HK-2 (cell line): ENCODE data around the gene HNF1A.

Source experiments
- DNase-seq: peaks from one replicate; pipeline ENCODE4 v3.0.0-alpha.2; 2018; ENCODE audit not compliant: unreplicated experiment

HNF1A gene

DNA sequence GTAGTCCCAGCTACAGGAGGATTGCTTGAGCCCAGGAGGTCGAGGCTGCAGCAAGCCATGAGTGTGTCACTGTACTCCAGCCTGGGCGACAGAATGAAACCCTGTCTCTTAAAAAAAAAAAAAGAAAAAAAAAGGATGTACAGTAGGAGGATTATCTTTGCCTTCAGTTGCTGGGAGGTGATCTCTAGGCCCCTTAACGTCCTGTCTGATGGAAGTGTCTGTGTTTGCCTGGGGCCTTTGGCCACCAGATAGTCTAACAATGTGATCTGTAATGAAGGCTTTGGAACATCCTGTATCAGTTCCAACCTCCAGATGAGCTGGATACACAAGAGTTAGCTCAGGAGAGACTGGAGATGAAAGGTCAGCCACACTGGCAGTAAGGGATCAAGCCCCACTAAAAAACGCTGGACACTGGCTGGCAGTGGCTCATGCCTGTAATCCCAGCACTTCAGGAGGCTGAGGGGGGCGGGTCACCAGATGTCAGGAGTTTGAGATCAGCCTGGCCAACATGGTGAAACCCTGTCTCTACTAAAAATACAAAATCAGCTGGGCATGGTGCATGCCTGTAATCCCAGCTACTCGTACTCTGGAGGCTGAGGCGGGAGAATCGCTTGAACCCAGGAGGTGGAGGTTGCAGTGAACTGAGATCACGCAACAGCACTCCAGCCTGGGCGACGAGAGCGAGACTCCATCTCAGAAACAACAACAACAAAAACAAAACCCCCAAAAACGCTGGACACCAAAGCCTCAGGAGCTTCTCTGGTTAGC lies 19.0 kb upstream of the HNF1A start:
- DNase-seq, result no peak

DNA sequence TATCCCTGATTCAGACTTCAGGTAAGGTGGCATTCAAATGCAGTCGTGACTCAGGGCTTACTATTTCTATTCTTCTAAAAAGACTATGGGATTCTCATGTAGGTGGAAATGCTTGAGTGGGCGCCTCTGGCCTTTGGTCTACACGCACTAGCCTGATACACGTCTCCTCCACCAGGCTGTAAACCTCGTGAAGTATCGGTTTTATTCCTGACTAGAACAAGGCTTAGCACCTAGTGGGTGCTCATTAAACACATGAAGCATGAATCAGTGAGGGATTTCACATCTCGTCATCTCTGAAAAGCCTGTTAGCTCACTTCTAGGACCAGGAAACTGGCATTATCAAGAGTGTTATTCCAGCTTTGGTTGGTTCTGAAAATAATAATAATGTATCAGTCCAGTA lies 17.7 kb upstream of the HNF1A start:
- DNase-seq, result peak; percentile 49

DNA sequence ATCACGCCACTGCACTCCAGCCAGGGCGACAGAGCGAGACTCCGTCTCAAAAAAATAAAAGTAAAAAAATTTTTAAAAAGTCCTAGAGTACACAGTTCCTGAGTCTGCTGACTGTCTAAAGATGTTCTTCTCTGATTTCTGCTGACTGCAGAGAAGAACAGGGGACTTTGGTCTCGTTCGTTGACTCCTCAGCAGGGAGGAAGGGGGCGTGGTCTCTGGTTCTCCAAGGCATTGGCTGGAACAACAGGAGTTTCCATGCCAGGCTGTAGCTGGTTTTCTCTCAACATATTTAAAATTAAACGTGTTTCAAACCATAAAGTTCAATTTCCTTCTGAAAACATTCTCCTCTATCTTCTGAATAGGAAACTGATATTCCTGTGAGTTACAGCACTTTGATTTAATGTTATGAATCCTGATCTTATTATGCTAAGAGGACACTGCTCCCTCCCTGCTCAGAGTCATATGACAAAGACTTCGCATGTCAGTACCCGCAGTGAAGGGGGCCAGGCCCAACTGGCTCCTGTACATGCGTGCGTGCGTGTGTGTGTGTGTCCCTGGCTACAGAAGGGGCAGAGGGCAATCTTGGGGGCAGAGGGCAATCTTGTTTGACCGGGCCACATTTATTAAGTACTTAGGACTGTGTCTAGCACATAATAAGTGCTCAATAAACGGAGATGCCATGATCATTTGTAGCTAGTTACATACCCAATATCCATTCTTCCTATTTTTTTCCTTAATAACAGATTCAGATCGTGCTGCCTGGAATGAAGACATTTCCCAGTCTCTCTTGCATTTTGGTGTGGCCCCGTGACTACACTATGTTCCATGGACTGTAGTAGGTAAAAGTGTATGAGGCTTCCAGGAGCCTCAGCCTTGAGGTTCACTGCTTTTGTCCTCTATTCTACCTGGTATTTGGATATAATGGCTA lies 16.5 kb upstream of the HNF1A start:
- DNase-seq, result no peak

DNA sequence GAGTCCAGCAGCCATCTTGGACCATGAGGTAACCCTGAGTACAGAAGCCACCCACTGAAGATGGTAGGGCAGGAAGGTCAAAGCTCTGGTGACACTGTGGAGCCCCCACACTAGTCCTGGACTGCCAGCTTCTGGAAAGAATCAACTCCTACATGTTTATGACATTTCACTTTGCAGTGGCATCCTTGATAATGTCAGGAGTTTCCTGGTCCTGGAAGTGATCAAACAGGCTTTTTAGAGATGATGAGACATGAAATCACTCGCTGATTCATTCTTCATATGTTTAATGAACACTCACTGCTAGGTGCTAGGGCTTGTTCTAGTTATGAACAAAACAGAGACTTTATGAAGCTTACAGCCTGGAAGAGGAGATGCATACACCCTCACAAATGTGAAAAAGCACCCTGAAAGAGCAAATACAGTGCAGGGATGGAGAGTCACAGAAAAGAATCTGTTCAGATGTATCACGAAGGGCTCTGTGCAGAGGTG lies 15.8 kb upstream of the HNF1A start:
- no peak for DNase-seq

DNA sequence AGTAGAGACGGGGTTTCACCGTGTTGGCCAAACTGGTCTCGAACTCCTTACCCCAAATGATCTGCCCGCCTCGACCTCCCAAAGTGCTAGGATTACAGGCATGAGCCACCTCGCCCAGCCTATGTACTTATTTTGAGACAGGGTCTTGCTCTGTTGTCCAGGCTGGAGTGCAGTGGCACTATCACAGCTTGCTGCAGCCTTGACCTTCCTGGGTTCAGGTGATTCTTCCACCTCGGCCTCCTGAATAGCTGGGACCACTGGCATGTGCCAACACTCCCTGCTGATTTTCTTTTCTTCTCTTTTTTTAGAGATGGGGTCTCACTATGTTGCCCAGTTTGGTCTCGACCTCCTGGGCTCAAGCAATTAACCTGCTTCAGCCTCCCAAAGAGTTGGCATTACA lies 14.0 kb upstream of the HNF1A start:
- DNase-seq, result no peak

DNA sequence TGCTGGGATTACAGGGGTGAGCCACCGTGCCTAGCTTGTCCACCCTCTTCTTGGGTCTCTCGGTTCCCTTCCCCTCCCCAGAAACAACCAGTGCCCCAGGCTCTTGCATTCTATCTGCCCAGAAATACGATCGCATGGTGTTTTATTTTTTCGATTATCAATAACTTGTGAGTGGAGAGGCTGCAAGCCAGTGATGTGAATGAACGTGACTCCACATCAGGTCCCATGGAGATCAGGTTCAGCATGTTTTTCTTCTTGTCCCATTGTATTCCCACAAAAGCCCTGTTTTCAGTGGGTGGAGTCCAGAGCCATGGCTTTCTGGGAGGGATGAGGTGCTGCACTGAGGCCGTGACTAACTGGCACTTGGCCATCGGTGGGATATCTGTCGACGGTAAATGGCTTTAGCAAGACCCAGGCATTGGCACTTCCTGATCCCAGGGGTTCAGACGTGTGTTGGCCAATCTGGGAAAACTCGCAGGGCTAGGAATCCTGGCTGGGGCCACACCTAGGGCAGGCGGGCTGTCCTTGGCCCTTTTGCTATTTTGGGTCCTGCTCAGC lies 12.7 kb upstream of the HNF1A start:
- DNase-seq, result no peak

DNA sequence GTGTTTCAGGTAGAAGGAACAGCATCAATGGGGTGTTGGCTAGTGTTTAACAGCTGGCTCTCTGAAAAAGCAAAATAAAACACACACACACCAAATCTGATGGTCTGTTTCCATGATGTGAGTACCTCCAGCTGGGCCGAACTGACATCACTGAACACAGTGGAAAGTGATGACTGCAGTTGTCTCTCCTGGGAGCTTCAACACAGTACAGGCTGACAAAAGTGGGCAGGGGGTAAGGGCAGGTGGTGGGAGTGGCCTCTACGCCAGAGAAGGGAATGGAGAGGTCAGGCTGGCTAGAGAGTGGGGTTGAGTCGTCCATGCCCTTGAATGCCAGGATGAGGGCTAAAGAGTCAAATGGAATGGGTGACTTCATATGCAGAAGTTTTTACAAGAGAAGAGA lies 8.0 kb upstream of the HNF1A start:
- no peak for DNase-seq

DNA sequence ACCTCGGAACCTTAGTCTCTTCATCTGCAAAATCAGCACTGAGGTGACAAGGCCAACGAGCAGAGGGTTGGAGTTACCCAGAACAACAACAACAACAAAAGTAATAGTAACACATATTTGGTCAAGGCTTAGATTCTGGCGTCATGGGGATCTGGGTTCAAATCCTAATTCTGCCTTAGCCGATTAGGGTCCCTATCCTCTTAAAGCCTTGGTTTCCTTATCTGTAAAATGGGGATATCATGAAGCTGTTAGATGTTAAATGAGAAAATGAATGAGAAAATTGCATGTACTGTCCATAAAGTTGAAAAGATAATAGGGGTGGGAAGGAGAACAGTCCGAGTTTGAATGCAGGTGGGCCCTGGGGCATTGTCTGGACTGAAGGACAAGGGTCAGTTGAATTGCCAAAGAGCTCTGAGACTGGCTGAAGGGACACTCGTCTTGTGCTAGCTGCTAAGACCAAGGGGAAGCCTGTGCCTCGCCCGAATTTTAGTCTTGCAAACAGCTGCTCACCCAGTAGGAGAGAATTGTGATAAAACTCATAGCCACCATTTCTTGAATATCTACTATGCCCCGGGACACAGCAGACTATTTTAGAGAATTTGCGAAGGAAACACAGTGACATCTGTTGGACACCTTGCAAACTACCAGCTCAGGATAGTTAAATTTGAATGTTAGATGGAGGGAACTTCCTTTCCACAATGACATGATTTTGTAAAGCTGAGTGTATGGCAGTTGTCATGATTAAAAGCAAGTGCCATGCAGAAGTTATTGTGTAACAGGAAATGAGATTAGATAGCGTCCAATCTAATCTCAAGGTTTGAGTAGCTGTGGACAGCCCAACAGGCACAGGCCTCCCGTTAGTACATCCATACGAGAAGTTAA lies 6.8 kb upstream of the HNF1A start:
- no peak for DNase-seq

DNA sequence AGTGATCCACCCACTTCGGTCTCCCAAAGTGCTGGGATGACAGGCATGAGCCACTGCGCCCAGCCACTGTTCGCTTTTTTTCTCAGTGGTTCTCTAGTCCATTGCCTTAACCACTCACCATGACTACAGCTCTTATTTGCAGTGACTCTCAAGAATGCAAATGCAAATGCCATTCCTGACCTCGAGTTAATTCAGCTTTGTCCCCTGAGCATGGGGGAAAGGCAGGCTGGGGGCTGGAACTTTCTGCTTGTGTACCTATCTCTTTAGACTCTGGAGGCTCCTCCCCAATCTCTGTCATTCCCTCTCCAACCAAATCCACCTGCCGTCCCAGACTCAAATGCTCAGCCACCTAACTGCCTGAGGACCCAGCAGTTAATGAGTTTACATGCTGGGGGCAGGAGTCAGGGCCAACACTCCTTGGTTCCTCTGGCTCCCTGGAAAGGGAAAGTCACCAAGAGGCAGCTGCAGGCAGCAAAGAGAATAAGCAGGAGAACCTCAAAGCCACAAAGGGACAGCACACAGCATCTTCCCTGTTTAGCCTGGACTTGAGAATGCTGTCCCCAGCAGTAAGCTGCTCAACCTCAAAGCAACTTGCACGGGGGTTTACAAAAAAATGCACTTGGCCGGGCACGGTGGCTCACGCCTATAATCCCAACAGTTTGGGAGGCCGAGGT lies 5.3 kb upstream of the HNF1A start:
- peak; percentile 35 for DNase-seq

DNA sequence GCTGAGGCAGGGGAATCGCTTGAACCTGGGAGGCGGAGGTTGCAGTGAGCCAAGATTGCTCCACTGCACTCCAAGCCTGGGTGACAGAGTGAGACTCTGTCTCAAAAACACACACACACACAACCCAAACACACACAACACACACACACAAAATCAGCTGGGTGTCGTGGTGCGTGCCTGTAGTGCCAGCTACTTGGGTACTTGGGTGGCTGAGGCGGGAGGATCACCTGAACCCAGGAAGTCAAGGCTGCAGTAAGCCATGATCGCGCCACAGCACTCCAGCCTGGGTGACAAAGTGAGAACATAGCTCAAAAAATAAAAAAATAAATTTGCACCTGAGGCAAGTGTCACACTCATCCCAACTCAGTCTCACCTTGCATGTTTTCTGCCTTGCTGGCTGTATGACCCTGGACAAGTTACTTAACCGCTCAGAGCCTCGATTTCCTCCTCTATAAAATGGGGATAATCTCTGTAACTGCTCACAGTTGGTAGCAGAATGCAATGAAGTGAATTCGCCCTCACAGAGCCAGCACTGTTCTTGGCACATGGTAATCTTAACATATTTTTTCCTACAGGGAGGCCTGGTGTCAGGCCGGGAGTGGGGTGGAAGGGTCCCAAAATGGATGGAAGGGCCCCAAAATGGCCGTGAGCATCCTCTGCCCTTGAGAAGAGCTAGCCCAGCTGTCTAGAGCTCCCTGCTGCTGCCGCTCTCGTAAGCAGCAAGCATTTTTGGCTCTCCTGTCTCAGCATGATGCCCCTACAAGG lies 630 bp upstream of the HNF1A start:
- no peak for DNase-seq

DNA sequence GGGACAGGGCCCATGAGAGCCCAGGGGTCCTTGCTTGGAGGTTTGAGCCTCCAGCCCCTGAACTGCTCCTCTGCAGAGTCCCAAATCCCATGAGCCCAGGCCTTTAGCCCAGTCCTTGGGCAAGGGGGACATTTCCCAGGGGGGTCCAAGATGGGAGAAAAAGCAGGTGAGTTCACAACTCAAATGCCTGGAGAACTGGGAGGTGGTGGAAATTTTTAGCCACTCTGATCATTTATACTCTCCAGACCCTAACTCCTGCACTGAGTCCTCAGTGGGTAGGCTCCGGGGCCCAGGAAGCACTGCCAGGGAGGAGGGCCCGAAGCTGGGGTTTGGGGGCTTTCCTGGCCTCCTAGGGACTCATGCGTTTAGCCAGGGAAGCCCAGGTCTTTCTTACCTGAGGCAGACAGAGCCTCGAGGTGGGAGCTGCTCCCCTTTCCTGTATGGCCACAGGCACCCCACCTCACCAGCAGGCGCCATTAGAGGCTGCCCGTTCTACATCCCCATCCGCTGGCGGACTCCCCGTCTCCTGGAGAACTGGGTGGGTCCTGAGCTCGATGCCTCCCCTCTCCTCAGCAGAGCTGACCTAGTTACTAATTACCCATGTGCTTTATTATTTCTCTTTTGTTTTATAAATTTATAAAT lies 998 bp downstream of the HNF1A start:
- no peak for DNase-seq

DNA sequence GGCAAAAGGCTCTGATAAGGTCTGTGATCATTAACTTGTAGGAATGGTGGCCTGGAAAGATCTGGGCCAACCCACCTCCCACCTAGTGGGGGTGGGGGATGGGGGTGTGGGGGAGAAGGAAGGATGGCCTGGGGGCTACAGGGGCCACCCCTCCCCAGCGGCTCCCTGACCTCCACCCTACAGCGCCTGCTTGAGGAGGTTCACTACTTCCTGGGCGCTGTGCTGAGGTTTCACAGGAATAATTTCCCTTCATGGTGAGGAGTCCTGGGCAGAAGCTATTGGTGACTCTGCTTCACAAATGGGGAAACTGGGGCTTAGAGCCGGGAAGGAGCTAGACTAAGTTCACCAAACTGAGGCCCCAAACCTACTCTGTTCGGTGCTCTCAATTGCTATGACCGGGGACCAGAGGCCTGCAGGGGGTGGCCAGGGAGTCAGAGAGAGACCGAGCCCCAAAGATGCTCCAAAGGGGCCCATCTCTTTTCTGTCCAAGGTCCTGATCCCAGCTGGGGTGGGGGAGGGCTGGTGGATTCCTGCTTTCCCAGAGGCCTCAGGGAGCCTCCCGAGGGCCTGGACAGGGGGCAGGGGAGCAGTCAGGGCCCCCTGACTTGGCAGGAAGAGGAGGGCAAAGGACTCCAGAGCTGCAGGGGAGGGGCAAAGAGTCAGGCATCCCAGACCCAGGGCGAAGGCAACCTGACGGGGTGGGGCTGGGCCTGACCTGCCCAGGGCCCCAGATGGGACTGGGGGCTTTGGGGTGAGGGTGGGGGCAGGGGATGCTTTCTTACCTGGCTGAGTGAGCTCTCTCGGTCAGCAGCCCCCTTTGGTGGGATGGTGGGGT lies 1.7 kb downstream of the HNF1A start:
- peak; percentile 35 for DNase-seq

DNA sequence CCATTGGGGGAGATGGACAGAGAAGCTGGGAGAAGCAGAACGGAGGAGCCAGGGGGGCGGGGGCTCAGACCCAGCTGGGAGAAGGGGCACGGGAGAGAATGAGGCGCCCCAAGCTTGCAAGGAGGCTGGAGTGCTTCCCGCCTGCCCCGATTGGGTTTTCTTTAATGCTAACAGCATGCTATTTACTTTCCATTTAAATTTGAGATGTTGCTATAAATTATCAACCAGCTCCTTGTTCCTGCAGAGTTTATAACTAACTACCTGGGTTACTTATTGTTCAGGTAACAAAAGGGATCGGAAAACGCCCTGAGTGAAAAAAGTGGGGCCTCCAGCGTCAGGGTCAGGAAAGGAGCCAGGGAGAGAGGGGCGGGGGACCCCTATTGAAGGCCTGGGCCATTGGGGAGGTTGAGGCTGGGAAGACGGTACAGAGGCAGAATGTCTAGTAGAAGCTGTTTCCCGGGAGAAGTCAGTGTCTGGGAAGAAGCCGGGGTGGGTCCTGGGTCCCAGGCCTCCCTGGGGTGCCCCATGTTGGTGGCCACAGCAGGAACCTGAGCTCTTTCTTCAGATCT lies 2.5 kb downstream of the HNF1A start:
- peak; percentile 22 for DNase-seq

DNA sequence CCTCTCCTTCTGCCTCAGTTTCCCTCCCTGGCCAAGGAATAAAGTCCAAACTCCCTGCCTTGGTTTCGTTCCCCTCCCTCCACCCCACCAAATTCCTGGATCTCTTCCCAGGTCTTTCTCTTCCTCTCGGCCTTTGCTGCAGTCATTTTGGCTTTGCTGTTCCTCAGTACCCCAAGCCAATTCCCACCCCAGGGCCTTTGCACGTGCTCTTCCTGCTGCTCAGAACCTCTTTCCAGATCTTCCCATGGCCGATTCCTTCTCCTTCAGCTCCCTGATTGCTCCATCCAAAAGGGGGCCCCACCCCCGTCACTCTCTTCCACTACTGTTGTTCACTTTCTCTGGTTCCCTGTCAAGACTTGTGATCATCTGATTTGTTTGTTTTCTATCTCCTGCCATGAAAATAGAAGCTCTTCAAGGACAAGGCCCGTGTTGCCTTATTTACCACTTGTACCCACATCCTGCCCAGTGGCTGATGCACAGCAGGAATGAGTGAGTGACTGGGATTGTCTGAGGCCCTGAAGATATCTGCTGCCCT lies 3.1 kb downstream of the HNF1A start:
- no peak for DNase-seq

DNA sequence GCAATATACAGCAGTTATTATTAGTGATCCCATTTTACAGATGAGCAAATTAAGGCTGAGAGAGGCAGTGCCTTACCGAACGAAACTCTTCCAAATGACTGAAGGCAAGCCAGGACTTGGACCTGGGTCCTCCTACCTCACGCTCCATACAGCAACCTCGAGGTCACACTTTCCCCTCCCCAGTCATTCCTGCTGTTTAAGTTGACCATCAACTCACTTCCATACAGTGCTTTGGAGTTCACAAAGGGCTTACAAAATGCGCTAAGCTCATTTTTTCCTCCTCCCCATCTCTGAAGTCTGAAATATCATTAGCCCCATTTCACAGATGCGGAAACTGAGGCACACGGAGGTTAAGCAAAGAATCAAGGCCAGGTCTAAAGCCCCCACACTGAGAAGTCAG lies 4.3 kb downstream of the HNF1A start:
- DNase-seq, result no peak

DNA sequence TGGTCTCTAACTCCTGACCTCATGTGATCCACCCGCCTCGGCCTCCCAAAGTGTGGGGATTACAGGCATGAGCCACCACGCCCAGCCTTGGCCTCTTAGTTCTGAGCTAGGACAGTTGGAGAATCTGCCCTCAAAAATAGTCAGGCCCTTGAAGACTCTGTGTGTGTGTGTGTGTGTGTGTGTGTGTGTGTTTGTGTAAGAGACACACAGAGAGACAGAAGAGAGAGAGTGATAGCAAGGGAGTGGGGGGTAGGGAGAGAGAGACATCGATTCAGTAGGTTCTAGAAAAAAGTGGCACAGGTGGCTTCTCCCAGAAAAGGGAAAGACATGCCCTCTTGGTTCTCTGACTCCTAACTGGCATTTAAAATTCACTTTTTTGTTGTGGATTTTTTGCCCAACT lies 5.4 kb downstream of the HNF1A start:
- no peak for DNase-seq

DNA sequence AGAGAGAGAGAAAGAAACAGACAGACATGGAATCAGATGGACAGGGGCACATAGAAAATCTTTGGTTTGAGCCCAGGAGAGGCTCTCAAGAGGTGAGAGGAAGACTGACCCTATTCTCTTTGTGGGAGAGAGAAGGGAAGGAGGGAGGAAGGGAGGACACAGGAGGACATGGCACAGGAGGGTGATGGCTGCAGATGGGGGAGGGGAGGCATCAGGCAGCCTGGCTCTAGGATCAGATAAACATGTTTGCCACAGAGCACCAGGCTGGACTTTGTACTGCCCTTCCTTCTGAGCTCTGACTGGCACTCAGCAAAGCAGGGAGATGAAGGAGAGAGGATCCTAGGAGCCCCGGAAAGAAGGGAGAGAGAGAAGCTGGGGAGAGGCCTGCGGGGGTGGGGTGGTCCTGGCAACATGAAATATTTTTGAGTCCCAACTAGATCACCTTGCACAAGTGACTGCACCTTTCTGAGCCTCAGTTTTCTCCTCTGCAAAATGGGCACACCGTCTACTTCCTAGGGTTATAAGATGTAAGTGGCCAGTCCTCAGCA lies 6.1 kb downstream of the HNF1A start:
- no peak for DNase-seq

DNA sequence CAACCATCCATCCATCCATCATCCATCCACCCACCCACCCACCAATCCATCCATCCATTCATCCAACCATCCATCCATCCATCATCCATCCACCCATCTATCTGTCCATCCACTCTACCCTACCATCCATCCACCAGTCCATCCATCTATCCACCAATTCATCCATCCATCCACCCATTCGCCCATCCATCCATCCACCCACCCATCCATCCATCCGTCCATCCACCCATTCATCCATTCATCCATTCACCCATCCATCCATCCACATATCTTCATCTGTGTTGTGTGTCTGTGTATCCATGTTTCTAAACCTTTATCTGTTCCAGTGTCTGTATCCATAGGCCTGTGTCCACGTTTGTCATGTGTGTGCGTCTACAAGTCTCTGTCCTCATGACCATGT lies 9.9 kb downstream of the HNF1A start:
- DNase-seq, result no peak
